Skeletal muscle cell (primary cell): ENCODE results near the gene CDC42BPA.

ENCODE experiments used
- DNase-seq: peaks from one replicate; pipeline ENCODE4 v3.0.0-alpha.2; 2010; ENCODE audit warnings: low read depth
- H3K4me3 ChIP-seq: 2 replicates; pipeline ENCODE4 v1.5.1; 2011; ENCODE audit warnings: low read depth, mild to moderate bottlenecking, control low read depth, low read length, moderate library complexity

The CDC42BPA gene

GRCh38 chr1:226988334-226988666 is 330.0 kb downstream of the CDC42BPA start:
- no peak overlapping the region for H3K4me3 ChIP-seq
- DNase-seq, result no peak

GRCh38 chr1:226987623-226988333 is 330.5 kb downstream of the CDC42BPA start:
- no peak for DNase-seq
- H3K4me3 ChIP-seq, result no peak overlapping the region

- no peak for DNase-seq
- no peak overlapping the region for H3K4me3 ChIP-seq
Measured at GRCh38 chr1:226987179-226987536, 331.1 kb downstream of the CDC42BPA start.

GRCh38 chr1:226986496-226987178 is 331.7 kb downstream of the CDC42BPA start:
- H3K4me3 ChIP-seq, result no peak overlapping the region
- no peak for DNase-seq

GRCh38 chr1:226985839-226986463 is 332.3 kb downstream of the CDC42BPA start:
- DNase-seq, result no peak

GRCh38 chr1:226985239-226985838 is 333.0 kb downstream of the CDC42BPA start:
- DNase-seq, result no peak
- no peak overlapping the region for H3K4me3 ChIP-seq

More at GRCh38 chr1:226985839-226986463, 332.3 kb downstream of the CDC42BPA start:
- no peak overlapping the region for H3K4me3 ChIP-seq

GRCh38 chr1:226984521-226985238 is 333.6 kb downstream of the CDC42BPA start:
- DNase-seq, result no peak
- no peak overlapping the region for H3K4me3 ChIP-seq

- no peak for DNase-seq
- no peak overlapping the region for H3K4me3 ChIP-seq
Measured at GRCh38 chr1:226983992-226984364, 334.3 kb downstream of the CDC42BPA start.

- no peak overlapping the region for H3K4me3 ChIP-seq
Measured at GRCh38 chr1:226983247-226983991, 334.9 kb downstream of the CDC42BPA start.

GRCh38 chr1:226982451-226983177 is 335.7 kb downstream of the CDC42BPA start:
- H3K4me3 ChIP-seq, result no peak overlapping the region
- no peak for DNase-seq

More at GRCh38 chr1:226983247-226983991, 334.9 kb downstream of the CDC42BPA start:
- DNase-seq, result no peak

GRCh38 chr1:226981838-226982237 is 336.5 kb downstream of the CDC42BPA start:
- H3K4me3 ChIP-seq, result no peak overlapping the region
- DNase-seq, result no peak

GRCh38 chr1:226981386-226981817 is 336.9 kb downstream of the CDC42BPA start:
- no peak overlapping the region for H3K4me3 ChIP-seq
- DNase-seq, result no peak

GRCh38 chr1:226980565-226981385 is 337.5 kb downstream of the CDC42BPA start:
- H3K4me3 ChIP-seq, result no peak overlapping the region

GRCh38 chr1:226980122-226980560 is 338.2 kb downstream of the CDC42BPA start:
- DNase-seq, result no peak
- H3K4me3 ChIP-seq, result no peak overlapping the region

More at GRCh38 chr1:226980565-226981385, 337.5 kb downstream of the CDC42BPA start:
- DNase-seq, result no peak

- no peak overlapping the region for H3K4me3 ChIP-seq
- no peak for DNase-seq
Measured at GRCh38 chr1:226979517-226980121, 338.7 kb downstream of the CDC42BPA start.

- no peak for DNase-seq
- H3K4me3 ChIP-seq, result no peak overlapping the region
Measured at GRCh38 chr1:226979115-226979516, 339.2 kb downstream of the CDC42BPA start.
